K562 (cell line): ENCODE measurements around the gene SOX30. TPM values are rescaled to one million over a fixed set of nuclear protein-coding genes. Genes with fewer than 3 reads are reported as not detected.
A peak's percentile ranks its signal among the peaks of the same experiment; 100 is the strongest.
"Not testable (repeated sequence)": the region's sequence is repeated elsewhere in the genome, so short reads cannot be mapped to it uniquely, and the experiment has no call there.

ENCODE experiments used
- ATAC-seq: fragments of 200-7000 bp; cut with Tn5 transposase; 3 replicates; pipeline ENCODE4 v1.9.1; 2020; ENCODE audit warnings: moderate library complexity
- BruUV-seq: library from RNA; stranded (reverse); fragments of 400-500 nt; replicated peaks from 2 replicates; lab custom pipeline; 2021; lab: Mats Ljungman, UMichigan
- CTCF ChIA-PET: fragments of 300-600 bp; formaldehyde crosslinking; extraction: SDS; loops from one replicate; lab custom pipeline; 2021; ENCODE audit warnings: low intra/inter-chr PET ratio; lab: Yijun Ruan, JAX
- POLR2A ChIA-PET: fragments of 300-600, 350-650 bp; sonication (Branson Sonifier 250); formaldehyde crosslinking; extraction: SDS; loops from one replicate; lab custom pipeline; 2021; ENCODE audit warnings: antibody characterized with exemption, inconsistent platforms; lab: Yijun Ruan, JAX
- DNase-seq, 4 experiments: peaks; one replicate each; pipeline versions ENCODE4 v3.0.0 to v3.0.0-alpha.2; 2011 to 2018; ENCODE audit warnings: low spot score in 3 of 4, mixed read lengths in 3 of 4; ENCODE audit errors: extremely low read depth in 1 of 4
- FAIRE-seq: peaks from 2 replicates; lab custom pipeline; 2011; peaks lifted over from hg19 to GRCh38; lab: Jason Lieb, UNC
- H2AFZ ChIP-seq: 2 replicates; pipeline ENCODE4 v1.6.0; 2011; ENCODE audit warnings: low read depth, low read length, control low read depth, inconsistent platforms
- H3K27ac ChIP-seq: fragments of 200-600 bp; 3 replicates; pipeline ENCODE4 v1.8.0; 2011; ENCODE audit warnings: low read depth, mild to moderate bottlenecking, control low read depth, inconsistent platforms, low read length, moderate library complexity, mixed read lengths; ENCODE audit errors: extremely low read depth
- H3K27me3 ChIP-seq, 2 experiments: fragments of 300-600 bp in 1 of 2; 2 replicates in 1 of 2; 3 replicates in 1 of 2; pipeline versions ENCODE4 v1.6.0 to v1.8.0; 2011; ENCODE audit warnings: inconsistent platforms in 2 of 2, low read length in 2 of 2, mild to moderate bottlenecking in 1 of 2, mixed read lengths in 1 of 2, moderate library complexity in 1 of 2; ENCODE audit not compliant: control insufficient read depth in 2 of 2, insufficient read depth in 2 of 2
- H3K36me3 ChIP-seq: fragments of 300-600 bp; 3 replicates; pipeline ENCODE4 v1.8.0; 2011; ENCODE audit warnings: mild to moderate bottlenecking, low read length, inconsistent platforms; ENCODE audit not compliant: control insufficient read depth, insufficient read depth
- H3K4me1 ChIP-seq, 2 experiments: fragments of 200-600 bp in 1 of 2; replicated peaks in 1 of 2; 2 replicates in 1 of 2; 3 replicates in 1 of 2; pipeline versions ENCODE4 v1.5.1 to v1.8.0; 2011; ENCODE audit warnings: inconsistent platforms in 2 of 2, low read length in 2 of 2, mild to moderate bottlenecking in 1 of 2, mixed read lengths in 1 of 2, moderate library complexity in 1 of 2; ENCODE audit not compliant: control insufficient read depth in 2 of 2, insufficient read depth in 2 of 2
- H3K4me2 ChIP-seq: 2 replicates; pipeline ENCODE4 v1.6.1; 2011; ENCODE audit warnings: low read length, control low read depth, inconsistent platforms, mixed read lengths; ENCODE audit not compliant: insufficient read depth
- H3K4me3 ChIP-seq: fragments of 200-600 bp; sonication (generic), shearing (Covaris generic); 2 replicates; pipeline ENCODE4 v1.5.1; 2016; ENCODE audit warnings: control low read depth, inconsistent platforms
- H3K79me2 ChIP-seq: fragments of 200-600 bp; 3 replicates; pipeline ENCODE4 v1.8.0; 2011; ENCODE audit warnings: low read length, inconsistent platforms; ENCODE audit not compliant: control insufficient read depth, insufficient read depth
- H3K9ac ChIP-seq, 2 experiments: 2 replicates each; pipeline versions ENCODE4 v1.6.0 to v1.6.1; 2011; ENCODE audit warnings: low read depth in 2 of 2, low read length in 2 of 2, control low read depth in 1 of 2, inconsistent platforms in 1 of 2, mild to moderate bottlenecking in 1 of 2, mixed read lengths in 1 of 2; ENCODE audit not compliant: insufficient read depth in 1 of 2
- H3K9me1 ChIP-seq: one replicate; pipeline ENCODE4 v1.6.0; 2011; ENCODE audit warnings: inconsistent platforms, mild to moderate bottlenecking, low read length, moderate library complexity; ENCODE audit not compliant: control insufficient read depth, insufficient read depth
- H3K9me3 ChIP-seq: replicated peaks from 2 replicates; pipeline ENCODE4 v1.5.1; 2011; ENCODE audit warnings: low read depth, low read length, inconsistent platforms; ENCODE audit not compliant: control insufficient read depth, insufficient read depth
- H4K20me1 ChIP-seq: replicated peaks from 2 replicates; pipeline ENCODE4 v1.6.1; 2011; ENCODE audit warnings: low read length, inconsistent platforms, mixed read lengths; ENCODE audit not compliant: control insufficient read depth, insufficient read depth
- CBX3 ChIP-seq, 2 experiments: IDR thresholded peaks; 1 replicate in 1 of 2; 2 replicates in 1 of 2; pipeline ENCODE4 v1.6.1; 2012; ENCODE audit warnings: inconsistent platforms in 2 of 2, low read length in 2 of 2, borderline replicate concordance in 1 of 2, control low read depth in 1 of 2
- TRIM28 ChIP-seq: fragments of 450-650 bp; IDR thresholded peaks from 2 replicates; pipeline ENCODE4 v1.6.1; 2017
- WGBS: fragments of 100-300 bp; shearing (Covaris generic); methylation state at CpG from one replicate; pipeline ENCODE4 v1.1.6; 2016; ENCODE audit warnings: low coverage, mixed read lengths; ENCODE audit not compliant: insufficient coverage; ENCODE audit errors: missing lambda C conversion rate; 5-methylcytosine and 5-hydroxymethylcytosine counted together
- in situ Hi-C: fragments of 300-500 bp; cut with MboI; formaldehyde crosslinking; loops from 4 replicates; pipeline ENCODE4 v1.15.0; 2018; ENCODE audit warnings: inconsistent platforms, mixed read lengths
- intact Hi-C: fragments of 100-400 bp; cut with micrococcal nuclease; formaldehyde crosslinking; loops from 2 replicates; pipeline ENCODE4 v1.14.2; 2022
- polyA plus RNA-seq, 8 experiments: library from polyadenylated mRNA; depleted of rRNA in 4 of 8; stranded (reverse) in 5 of 8; unstranded in 3 of 8; fragments of >200 nt; fragmentation: Nextera tagmentation in 2 of 8; fragmentation: Illumina TruSeq in 1 of 8; extraction: Ambion mirVana in 2 of 8; extraction: Trizol in 1 of 8; gene quantifications; 2 replicates each; pipeline versions ENCODE4 v1.2.1 to v1.2.3, GENCODE V29; 2011 to 2014; ENCODE audit warnings: inconsistent platforms in 1 of 8, missing spikeins in 1 of 8
- total RNA-seq, 7 experiments: library from RNA; depleted of rRNA in 6 of 7; stranded (reverse); fragments of >200 nt in 6 of 7; fragmentation: Illumina TruSeq in 2 of 7; extraction: Trizol in 2 of 7; gene quantifications; 2 replicates each; pipeline versions ENCODE4 v1.2.1 to v1.2.3, GENCODE V29; 2011 to 2021; ENCODE audit warnings: low replicate concordance in 1 of 7

Gene SOX30
- total and polyA plus RNA-seq, 9 of the 15 experiments (the other 6 are each of a cell fraction or from before 2014, with no cell fraction given), result not detected

- BruUV-seq, H3K9me1 ChIP-seq, ATAC-seq, H2AFZ ChIP-seq, H3K27me3 ChIP-seq, H3K4me3 ChIP-seq, H3K4me2 ChIP-seq, H3K36me3 ChIP-seq, FAIRE-seq, POLR2A ChIA-PET, H3K27ac ChIP-seq, H4K20me1 ChIP-seq, DNase-seq, H3K9ac ChIP-seq, H3K9me3 ChIP-seq, in situ Hi-C loops, CTCF ChIA-PET, H3K79me2 ChIP-seq, H3K4me1 ChIP-seq, intact Hi-C loops: not testable (repeated sequence)
- WGBS, result 15% methylated on average over 4 of the region's 4 CpGs
- TF ChIP-seq TRIM28 (0 out of 2 replicates have a peak, but pooled peaks have one; percentile 53), CBX3 (IDR thresholded peaks at IDR 0.05; ENCODE audit: borderline replicate concordance in 1 of 2, low read length in 2 of 2) (0 out of 3 replicates have a peak, but pooled peaks of 1 of the 2 experiments have one; percentile 53)
Measured at GRCh38 chr5:157698674-157699073, 46.4 kb upstream of the SOX30 start.

GRCh38 chr5:157696154-157696553 is 43.9 kb upstream of the SOX30 start:
- H3K27ac ChIP-seq, ATAC-seq, H3K36me3 ChIP-seq, intact Hi-C loops, H3K4me1 ChIP-seq, H2AFZ ChIP-seq, H3K9ac ChIP-seq, in situ Hi-C loops, CTCF ChIA-PET, H3K79me2 ChIP-seq, BruUV-seq, DNase-seq, H3K27me3 ChIP-seq, H4K20me1 ChIP-seq, H3K9me1 ChIP-seq, FAIRE-seq, H3K4me3 ChIP-seq, H3K4me2 ChIP-seq, H3K9me3 ChIP-seq, POLR2A ChIA-PET: not testable (repeated sequence)
- WGBS, result 10% methylated on average over 3 of the region's 3 CpGs

GRCh38 chr5:157693816-157694215 is 41.6 kb upstream of the SOX30 start:
- in situ Hi-C loops, H3K4me2 ChIP-seq, H3K79me2 ChIP-seq, H3K9me1 ChIP-seq, H3K4me1 ChIP-seq, ATAC-seq, H4K20me1 ChIP-seq, intact Hi-C loops, FAIRE-seq, BruUV-seq, H3K27me3 ChIP-seq, H3K36me3 ChIP-seq, H2AFZ ChIP-seq, H3K27ac ChIP-seq, H3K4me3 ChIP-seq, H3K9me3 ChIP-seq, DNase-seq, CTCF ChIA-PET, H3K9ac ChIP-seq: not testable (repeated sequence)
- 56% methylated on average over 15 of the region's 25 CpGs for WGBS
- POLR2A ChIA-PET, result interaction anchor here (1.0 kb wide), 1 partner anchor 13 kb away, joined by 3 read pairs; no protein-coding TSS in a partner anchor
